ENCODE results near the gene RTL1. TPM values are rescaled to one million over a fixed set of nuclear protein-coding genes. Genes with fewer than 3 reads are reported as not detected.

The RTL1 gene
- total RNA-seq, 4 donors from 2014 or later: not detected

DNA sequence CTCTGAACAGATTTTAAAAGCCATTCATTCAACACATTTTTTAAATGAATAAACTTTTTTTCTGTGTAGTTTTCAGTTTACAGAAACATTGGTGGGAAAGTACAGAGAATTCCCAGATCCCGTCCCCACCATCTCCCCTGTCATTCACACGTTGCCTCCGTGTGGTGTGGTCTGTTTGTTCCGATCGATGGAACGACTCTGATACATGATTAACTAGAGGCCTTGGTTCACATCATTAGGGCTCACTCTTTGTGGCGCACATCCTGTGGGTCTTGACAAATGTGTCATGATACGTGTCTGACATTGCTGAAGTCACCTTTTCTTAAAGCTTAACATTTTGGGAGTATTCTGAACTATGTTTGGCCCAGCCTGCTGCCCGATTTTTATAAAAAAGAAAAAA, 59.1 kb downstream of the RTL1 start:
- in situ Hi-C loops (cut with MboI; ENCODE audit: low pct_ligation_motif_present in 1 of 4, low pct_unique_long_range_greater_than_20kb in 1 of 4, low sequenced_read_pairs in 3 of 4): loop anchor here in 2 of 4 donors (25.0 kb wide), 1 partner anchor 793 kb away; no protein-coding TSS in a partner anchor
- Histone ChIP-seq H3K27me3 (no peaks in the 10 kb centered on the region), H3K27ac (no peak overlapping the region), H3K9me3 (no peaks in the 10 kb centered on the region), H3K4me1 (peaks cover 0 to 10% (median 0%) of the 10 kb centered on the region in 4 donors), H3K36me3 (no peaks in the 10 kb centered on the region), H3K4me3 (no peak overlapping the region)
- WGBS, 2 donors (ENCODE audit: low coverage in 1 of 2): 73 to 86% methylated on average over 9 of the region's 9 CpGs
- intact Hi-C loops (cut with DNase I; ENCODE audit: low total_unique reads): no loop called here
- TF ChIP-seq, protein P1, sequence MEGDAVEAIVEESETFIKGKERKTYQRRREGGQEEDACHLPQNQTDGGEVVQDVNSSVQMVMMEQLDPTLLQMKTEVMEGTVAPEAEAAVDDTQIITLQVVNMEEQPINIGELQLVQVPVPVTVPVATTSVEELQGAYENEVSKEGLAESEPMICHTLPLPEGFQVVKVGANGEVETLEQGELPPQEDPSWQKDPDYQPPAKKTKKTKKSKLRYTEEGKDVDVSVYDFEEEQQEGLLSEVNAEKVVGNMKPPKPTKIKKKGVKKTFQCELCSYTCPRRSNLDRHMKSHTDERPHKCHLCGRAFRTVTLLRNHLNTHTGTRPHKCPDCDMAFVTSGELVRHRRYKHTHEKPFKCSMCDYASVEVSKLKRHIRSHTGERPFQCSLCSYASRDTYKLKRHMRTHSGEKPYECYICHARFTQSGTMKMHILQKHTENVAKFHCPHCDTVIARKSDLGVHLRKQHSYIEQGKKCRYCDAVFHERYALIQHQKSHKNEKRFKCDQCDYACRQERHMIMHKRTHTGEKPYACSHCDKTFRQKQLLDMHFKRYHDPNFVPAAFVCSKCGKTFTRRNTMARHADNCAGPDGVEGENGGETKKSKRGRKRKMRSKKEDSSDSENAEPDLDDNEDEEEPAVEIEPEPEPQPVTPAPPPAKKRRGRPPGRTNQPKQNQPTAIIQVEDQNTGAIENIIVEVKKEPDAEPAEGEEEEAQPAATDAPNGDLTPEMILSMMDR (IDR thresholded peaks at IDR 0.05): no peak
- TF ChIP-seq POLR2A (IDR thresholded peaks at IDR 0.05) (no peak), POLR2AphosphoS5 (IDR thresholded peaks at IDR 0.05) (no peak), EP300 (IDR thresholded peaks at IDR 0.05; ENCODE audit: low read depth) (no peak)
- no peak for DNase-seq

DNA sequence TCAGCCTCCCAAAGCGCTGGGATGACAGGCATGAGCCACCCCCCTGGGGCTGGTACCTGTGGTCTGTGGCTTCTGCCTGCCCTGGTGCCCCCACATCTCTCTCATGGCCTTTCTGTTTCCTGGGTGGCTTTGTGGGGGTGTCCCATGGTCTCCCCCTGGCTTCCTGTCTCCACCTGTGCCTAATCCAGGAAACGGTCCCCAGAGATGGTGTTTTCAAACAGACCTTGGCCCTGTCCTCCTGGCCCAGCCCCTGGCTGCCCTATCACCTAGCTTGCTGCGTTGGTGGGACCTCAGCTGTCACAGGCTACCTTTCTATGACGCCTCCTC, 59.5 kb downstream of the RTL1 start:
- H3K27me3 ChIP-seq: no peaks in the 10 kb centered on the region
- WGBS, 2 donors (ENCODE audit: low coverage in 1 of 2): 71 to 83% methylated on average over 2 to 4 of the region's 4 CpGs
- no peaks in the 10 kb centered on the region for H3K9me3 ChIP-seq
- H3K4me3 ChIP-seq: no peak overlapping the region
- no peak overlapping the region for H3K27ac ChIP-seq
- no peaks in the 10 kb centered on the region for H3K36me3 ChIP-seq
- intact Hi-C loops (cut with DNase I; ENCODE audit: low total_unique reads): no loop called here
- no peak for DNase-seq
- in situ Hi-C loops (cut with MboI; ENCODE audit: low pct_ligation_motif_present in 1 of 4, low pct_unique_long_range_greater_than_20kb in 1 of 4, low sequenced_read_pairs in 3 of 4): loop anchor here in 2 of 4 donors (25.0 kb wide), 1 partner anchor 793 kb away; no protein-coding TSS in a partner anchor
- peaks cover 0 to 6% (median 0%) of the 10 kb centered on the region in 4 donors for H3K4me1 ChIP-seq
- TF ChIP-seq POLR2A (IDR thresholded peaks at IDR 0.05): no peak
- TF ChIP-seq EP300 (IDR thresholded peaks at IDR 0.05; ENCODE audit: low read depth): no peak
- no peak for TF ChIP-seq POLR2AphosphoS5 (IDR thresholded peaks at IDR 0.05)
- TF ChIP-seq, protein P1 (IDR thresholded peaks at IDR 0.05): no peak

DNA sequence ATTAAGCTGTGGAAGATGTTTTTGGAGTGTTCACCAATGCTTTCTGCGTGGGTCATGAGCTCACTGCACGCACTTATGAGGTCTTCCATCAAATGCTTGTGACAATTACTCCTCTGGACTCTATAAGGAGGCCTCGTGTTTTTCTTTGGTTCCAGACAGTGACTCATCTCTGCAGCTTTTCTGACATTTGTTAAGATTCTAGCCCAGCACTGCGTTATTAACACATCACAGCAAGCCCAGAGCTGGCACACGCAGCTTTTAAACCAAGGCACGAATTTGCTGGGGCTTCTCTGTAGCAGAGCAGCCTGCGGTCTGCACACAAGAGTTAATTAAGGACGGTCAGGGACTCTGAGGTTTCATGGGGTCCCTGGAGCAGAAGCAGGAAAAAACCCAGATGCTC, 60.7 kb downstream of the RTL1 start:
- Histone ChIP-seq H3K4me3 (no peak overlapping the region), H3K4me1 (peaks cover 0 to 5% (median 0%) of the 10 kb centered on the region in 4 donors), H3K9me3 (no peaks in the 10 kb centered on the region), H3K36me3 (no peaks in the 10 kb centered on the region), H3K27ac (peak overlapping the region in 1 of 4 donors; percentile 19), H3K27me3 (no peaks in the 10 kb centered on the region)
- 71% methylated on average over 8 of the region's 8 CpGs; no CpG with 5 or more reads in 1 of the 2 donors for WGBS, 2 donors (ENCODE audit: low coverage in 1 of 2)
- intact Hi-C loops (cut with DNase I; ENCODE audit: low total_unique reads): no loop called here
- in situ Hi-C loops (cut with MboI; ENCODE audit: low pct_ligation_motif_present in 1 of 4, low pct_unique_long_range_greater_than_20kb in 1 of 4, low sequenced_read_pairs in 3 of 4): loop anchor here in 2 of 4 donors (25.0 kb wide), 1 partner anchor 795 kb away; no protein-coding TSS in a partner anchor
- TF ChIP-seq POLR2A (IDR thresholded peaks at IDR 0.05): no peak
- TF ChIP-seq, protein P1 (IDR thresholded peaks at IDR 0.05): no peak
- no peak for TF ChIP-seq POLR2AphosphoS5 (IDR thresholded peaks at IDR 0.05)
- no peak for TF ChIP-seq EP300 (IDR thresholded peaks at IDR 0.05; ENCODE audit: low read depth)
- no peak for DNase-seq

DNA sequence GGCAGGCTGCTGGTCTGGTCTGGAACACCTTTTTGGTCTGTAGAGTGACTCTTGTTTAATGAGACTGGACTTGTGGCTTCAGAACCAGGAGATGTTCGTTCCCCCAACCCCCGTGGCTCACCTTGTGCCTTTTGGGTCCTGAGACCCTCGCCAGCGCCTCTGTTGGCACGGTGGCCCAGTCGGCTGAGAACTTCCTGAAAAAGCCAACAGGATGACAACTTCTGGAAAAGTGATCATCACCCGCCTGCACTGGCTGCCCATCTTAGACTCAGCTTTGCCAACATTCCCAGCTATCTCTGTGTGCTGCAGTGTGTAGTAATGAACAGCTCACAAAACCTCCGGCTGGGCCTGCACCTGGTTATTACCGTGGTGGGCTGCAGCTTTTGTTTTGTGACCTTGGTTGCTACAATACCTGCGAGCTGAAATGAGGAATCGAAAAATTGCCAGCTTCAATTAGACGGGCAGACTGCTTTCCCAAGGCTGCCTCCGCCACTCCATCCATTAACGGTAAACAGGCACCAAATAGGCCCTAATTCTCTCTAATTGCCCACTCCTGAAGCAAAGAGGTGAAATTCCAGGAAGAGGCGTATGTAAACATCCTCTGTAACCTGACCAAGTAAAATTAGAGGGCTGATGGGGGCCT, 61.6 kb downstream of the RTL1 start:
- H3K4me3 ChIP-seq: no peak overlapping the region
- H3K9me3 ChIP-seq: no peaks in the 10 kb centered on the region
- intact Hi-C loops (cut with DNase I; ENCODE audit: low total_unique reads) (no loop called here), in situ Hi-C loops (cut with MboI; ENCODE audit: low pct_ligation_motif_present in 1 of 4, low pct_unique_long_range_greater_than_20kb in 1 of 4, low sequenced_read_pairs in 3 of 4) (loop anchor here in 2 of 4 donors (25.0 kb wide), 1 partner anchor 795 kb away; no protein-coding TSS in a partner anchor)
- peaks cover 0 to 5% (median 0%) of the 10 kb centered on the region in 4 donors for H3K4me1 ChIP-seq
- no peak for DNase-seq
- WGBS, 2 donors (ENCODE audit: low coverage in 1 of 2): 88% methylated on average over 15 of the region's 15 CpGs; no CpG with 5 or more reads in 1 of the 2 donors
- no peaks in the 10 kb centered on the region for H3K36me3 ChIP-seq
- peak overlapping the region in 2 of 4 donors; percentile 17 to 19 for H3K27ac ChIP-seq
- H3K27me3 ChIP-seq: no peaks in the 10 kb centered on the region
- TF ChIP-seq EP300 (IDR thresholded peaks at IDR 0.05; ENCODE audit: low read depth) (no peak), POLR2AphosphoS5 (IDR thresholded peaks at IDR 0.05) (no peak), POLR2A (IDR thresholded peaks at IDR 0.05) (no peak)
- TF ChIP-seq, protein P1 (IDR thresholded peaks at IDR 0.05): no peak

Data from transverse colon (tissue), 4 donors.